ENCODE results near the gene ZKSCAN1. TPM values are rescaled to one million over a fixed set of nuclear protein-coding genes. Genes with fewer than 3 reads are reported as not detected.
"Not testable (repeated sequence)": the region's sequence is repeated elsewhere in the genome, so short reads cannot be mapped to it uniquely, and the experiment has no call there.

The ZKSCAN1 gene
- total RNA-seq, 8 experiments from 2014 or later, result 26.1 to 68.7 (median 48.3) TPM

DNA sequence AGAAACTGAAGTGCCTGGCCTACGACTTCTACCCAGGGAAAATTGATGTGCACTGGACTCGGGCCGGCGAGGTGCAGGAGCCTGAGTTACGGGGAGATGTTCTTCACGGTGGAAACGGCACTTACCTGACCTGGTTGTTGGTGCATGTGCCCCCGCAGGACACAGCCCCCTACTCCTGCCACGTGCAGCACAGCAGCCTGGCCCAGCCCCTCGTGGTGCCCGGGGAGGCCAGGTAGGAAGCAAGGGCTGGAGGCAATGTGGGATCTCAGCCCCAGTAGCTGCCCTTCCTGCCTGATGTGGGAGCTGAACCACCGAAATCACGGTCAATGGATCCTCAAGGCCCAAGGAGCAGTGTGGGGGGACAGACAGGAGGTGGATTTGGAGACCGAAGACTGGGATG is 28.1 kb upstream of the ZKSCAN1 start:
- H3K4me1 ChIP-seq (replicated peaks in 1 of 2); ATAC-seq (replicated peaks in 6 of 8); in situ Hi-C loops (cut with MboI; ENCODE audit: low pct_unique_long_range_greater_than_20kb in 2 of 9, low sequenced_read_pairs in 9 of 9, unreplicated experiment in 9 of 9); H3K4me3 ChIP-seq; H3K27ac ChIP-seq: not testable (repeated sequence)
- WGBS, 10 experiments, result 70 to 100% (median 95%) methylated on average over 1 to 5 of the region's 14 CpGs; no CpG with 5 or more reads in 7 of the 10 experiments

GRCh38 chr7:99987846-99988245 is 27.6 kb upstream of the ZKSCAN1 start:
- H3K4me3 ChIP-seq, result no peak overlapping the region
- no peak overlapping the region for H3K27ac ChIP-seq
- no peak for ATAC-seq (replicated peaks in 6 of 8)
- in situ Hi-C loops (cut with MboI; ENCODE audit: low pct_unique_long_range_greater_than_20kb in 2 of 9, low sequenced_read_pairs in 9 of 9, unreplicated experiment in 9 of 9), result no loop called here
- WGBS, 10 experiments, result 60 to 100% (median 68%) methylated on average over 1 to 3 of the region's 5 CpGs; no CpG with 5 or more reads in 3 of the 10 experiments
- peaks cover 3 to 7% of the 10 kb centered on the region in 2 donors for H3K4me1 ChIP-seq (replicated peaks in 1 of 2)

DNA sequence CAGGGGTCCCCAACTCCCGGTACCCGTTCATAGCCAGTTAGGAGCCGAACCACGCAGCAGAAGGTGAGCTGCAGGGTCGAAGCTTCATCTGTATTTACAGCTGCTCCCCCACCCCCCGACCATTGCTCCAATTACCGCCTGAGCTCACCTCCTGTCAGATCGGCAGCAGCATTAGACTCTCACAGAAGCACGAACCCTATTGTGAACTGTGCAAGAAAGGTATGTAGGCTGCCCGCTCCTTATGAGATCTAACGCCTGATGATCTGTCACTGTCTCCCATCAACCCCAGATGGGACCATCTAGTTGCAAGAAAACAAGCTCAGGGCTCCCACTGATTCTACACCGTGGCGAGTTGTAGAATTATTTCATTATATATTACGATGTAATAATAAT is 24.9 kb upstream of the ZKSCAN1 start:
- peak; percentile 9 to 66 (median 50) for ATAC-seq (replicated peaks in 6 of 8)
- in situ Hi-C loops (cut with MboI; ENCODE audit: low pct_unique_long_range_greater_than_20kb in 2 of 9, low sequenced_read_pairs in 9 of 9, unreplicated experiment in 9 of 9), result loop anchor here in 1 of 9 experiments (10.0 kb wide), 1 partner anchor 56 kb away; no protein-coding TSS in a partner anchor
- 13 to 61% (median 29%) methylated on average over 2 to 11 of the region's 14 CpGs; no CpG with 5 or more reads in 2 of the 10 experiments for WGBS, 10 experiments

DNA sequence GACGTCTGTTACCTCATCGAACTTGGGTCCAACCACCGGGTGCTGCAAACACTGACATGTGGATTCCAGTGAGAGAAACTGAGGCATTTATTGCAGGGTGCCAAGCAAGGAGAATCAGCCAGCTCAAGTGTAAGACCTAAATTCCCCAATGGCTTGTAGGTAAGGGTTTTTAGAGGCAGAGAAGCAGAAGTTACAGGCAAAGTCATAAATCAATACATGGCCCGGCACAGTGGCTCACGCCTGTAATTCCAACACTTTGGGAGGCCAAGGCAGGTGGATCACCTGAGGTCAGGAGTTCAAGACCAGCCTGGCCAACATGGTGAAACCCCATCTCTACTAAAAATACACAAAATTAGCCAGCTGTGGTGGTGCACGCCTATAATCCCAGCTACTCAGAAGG is 23.9 kb upstream of the ZKSCAN1 start:
- not testable (repeated sequence) for ATAC-seq (replicated peaks in 6 of 8); H3K4me3 ChIP-seq; H3K27ac ChIP-seq; H3K4me1 ChIP-seq (replicated peaks in 1 of 2)
- 33 to 100% (median 57%) methylated on average over 1 to 4 of the region's 6 CpGs; no CpG with 5 or more reads in 2 of the 10 experiments for WGBS, 10 experiments
- in situ Hi-C loops (cut with MboI; ENCODE audit: low pct_unique_long_range_greater_than_20kb in 2 of 9, low sequenced_read_pairs in 9 of 9, unreplicated experiment in 9 of 9), result loop anchor here in 1 of 9 experiments (10.0 kb wide), 1 partner anchor 57 kb away; no protein-coding TSS in a partner anchor

More for the DNA sequence above, 24.9 kb upstream of the ZKSCAN1 start:
- peaks cover 3 to 9% of the 10 kb centered on the region in 2 donors for H3K4me1 ChIP-seq (replicated peaks in 1 of 2)
- peak overlapping the region; percentile 19 to 32 (median 23) for H3K4me3 ChIP-seq
- peak overlapping the region in 1 of 2 donors; percentile 37 for H3K27ac ChIP-seq

GRCh38 chr7:99992330-99993038 is 22.9 kb upstream of the ZKSCAN1 start:
- in situ Hi-C loops (cut with MboI; ENCODE audit: low pct_unique_long_range_greater_than_20kb in 2 of 9, low sequenced_read_pairs in 9 of 9, unreplicated experiment in 9 of 9), result loop anchor here in 1 of 9 experiments (10.0 kb wide), 1 partner anchor 58 kb away; no protein-coding TSS in a partner anchor
- WGBS, 10 experiments, result 0 to 79% (median 49%) methylated on average over 1 to 9 of the region's 21 CpGs; no CpG with 5 or more reads in 5 of the 10 experiments
- peak in 2 of 8 experiments; percentile 25 to 37 for ATAC-seq (replicated peaks in 6 of 8)
- Histone ChIP-seq H3K4me1 (replicated peaks in 1 of 2) (peaks cover 3 to 9% of the 10 kb centered on the region in 2 donors), H3K27ac (no peak overlapping the region), H3K4me3 (no peak overlapping the region)

DNA sequence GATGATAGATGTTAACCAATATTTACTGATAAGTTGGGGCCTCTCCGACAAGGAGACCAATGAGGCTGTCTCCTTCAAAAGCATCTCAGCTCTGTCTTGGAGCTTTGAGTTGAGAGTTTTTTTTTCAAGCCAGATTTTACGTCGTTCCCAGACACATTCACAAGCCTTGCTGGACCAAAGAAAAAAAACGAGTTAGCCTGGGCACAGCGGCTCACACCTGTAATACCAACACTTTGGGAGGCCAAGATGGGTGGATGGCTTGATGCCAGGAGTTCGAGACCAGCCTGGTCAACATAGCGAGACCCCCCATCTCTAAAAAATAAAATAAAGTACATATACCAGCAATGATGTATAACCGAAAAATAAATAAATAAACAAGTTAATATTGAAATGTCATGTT is 20.6 kb upstream of the ZKSCAN1 start:
- WGBS, 10 experiments, result 25 to 92% (median 78%) methylated on average over 1 to 7 of the region's 8 CpGs; no CpG with 5 or more reads in 1 of the 10 experiments
- no peak overlapping the region for H3K4me3 ChIP-seq
- H3K4me1 ChIP-seq (replicated peaks in 1 of 2), result peaks cover 3 to 14% of the 10 kb centered on the region in 2 donors
- in situ Hi-C loops (cut with MboI; ENCODE audit: low pct_unique_long_range_greater_than_20kb in 2 of 9, low sequenced_read_pairs in 9 of 9, unreplicated experiment in 9 of 9), result loop anchor here in 1 of 9 experiments (10.0 kb wide), 1 partner anchor 60 kb away; no protein-coding TSS in a partner anchor
- ATAC-seq (replicated peaks in 6 of 8), result no peak
- H3K27ac ChIP-seq, result no peak overlapping the region

DNA sequence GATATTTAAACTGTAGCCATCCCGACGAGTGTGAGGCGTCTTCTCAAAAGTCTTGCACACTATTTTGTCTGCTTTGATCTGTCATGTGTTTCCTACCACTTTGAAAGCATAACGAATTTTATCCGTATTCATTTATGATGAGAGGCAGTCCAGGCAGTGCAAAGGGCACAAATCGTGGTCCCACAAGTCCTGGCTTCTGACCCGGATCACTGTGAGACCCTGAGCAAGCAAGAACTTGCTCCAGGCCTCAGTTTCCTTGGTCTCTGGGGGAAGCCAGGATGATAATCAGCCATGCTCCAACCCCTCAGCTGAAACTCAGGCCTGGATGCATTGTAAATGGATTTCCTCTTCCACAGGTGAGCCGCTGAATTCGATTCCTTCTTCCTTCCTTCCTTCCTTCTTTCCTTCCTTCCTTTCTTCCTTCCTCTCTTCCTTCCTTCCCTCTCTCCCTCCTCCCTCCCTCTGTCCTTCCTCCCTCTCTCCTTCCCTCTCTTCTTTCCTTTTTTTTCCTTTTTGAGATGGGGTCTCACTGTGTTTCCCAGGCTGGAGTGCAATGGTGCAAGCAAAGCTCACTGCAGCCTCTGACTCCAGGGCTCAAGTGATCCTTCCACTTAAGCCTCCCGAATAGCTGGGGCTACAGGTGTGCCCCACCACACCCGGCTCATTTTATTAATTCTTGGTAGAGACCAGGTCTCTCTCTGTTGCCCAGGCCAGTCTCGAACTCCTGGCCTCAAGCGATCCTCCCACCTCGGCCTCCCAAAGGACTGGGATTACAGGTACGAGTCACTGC is 18.4 kb upstream of the ZKSCAN1 start:
- H3K4me3 ChIP-seq, result peak overlapping the region in 2 of 5 donors; percentile 24 to 37
- H3K27ac ChIP-seq, result peak overlapping the region in 1 of 2 donors; percentile 48
- H3K4me1 ChIP-seq (replicated peaks in 1 of 2), result peaks cover 0 to 8% of the 10 kb centered on the region in 2 donors
- in situ Hi-C loops (cut with MboI; ENCODE audit: low pct_unique_long_range_greater_than_20kb in 2 of 9, low sequenced_read_pairs in 9 of 9, unreplicated experiment in 9 of 9), result loop anchor here in 1 of 9 experiments (10.0 kb wide), 1 partner anchor 62 kb away; no protein-coding TSS in a partner anchor
- 20 to 100% (median 77%) methylated on average over 2 to 10 of the region's 15 CpGs for WGBS, 10 experiments
- no peak for ATAC-seq (replicated peaks in 6 of 8)

- WGBS, 10 experiments, result 17 to 85% (median 47%) methylated on average over 4 to 12 of the region's 35 CpGs; no CpG with 5 or more reads in 4 of the 10 experiments
- peaks cover 0 to 8% of the 10 kb centered on the region in 2 donors for H3K4me1 ChIP-seq (replicated peaks in 1 of 2)
- peak overlapping the region in 4 of 5 donors; percentile 24 to 37 (median 24) for H3K4me3 ChIP-seq
- in situ Hi-C loops (cut with MboI; ENCODE audit: low pct_unique_long_range_greater_than_20kb in 2 of 9, low sequenced_read_pairs in 9 of 9, unreplicated experiment in 9 of 9), result loop anchor here in 1 of 9 experiments (10.0 kb wide), 1 partner anchor 63 kb away; no protein-coding TSS in a partner anchor
- peak overlapping the region; percentile 48 to 71 for H3K27ac ChIP-seq
- ATAC-seq (replicated peaks in 6 of 8), result peak in 7 of 8 experiments; percentile 36 to 88 (median 65)
Measured at GRCh38 chr7:99997545-99998137, 17.8 kb upstream of the ZKSCAN1 start.

DNA sequence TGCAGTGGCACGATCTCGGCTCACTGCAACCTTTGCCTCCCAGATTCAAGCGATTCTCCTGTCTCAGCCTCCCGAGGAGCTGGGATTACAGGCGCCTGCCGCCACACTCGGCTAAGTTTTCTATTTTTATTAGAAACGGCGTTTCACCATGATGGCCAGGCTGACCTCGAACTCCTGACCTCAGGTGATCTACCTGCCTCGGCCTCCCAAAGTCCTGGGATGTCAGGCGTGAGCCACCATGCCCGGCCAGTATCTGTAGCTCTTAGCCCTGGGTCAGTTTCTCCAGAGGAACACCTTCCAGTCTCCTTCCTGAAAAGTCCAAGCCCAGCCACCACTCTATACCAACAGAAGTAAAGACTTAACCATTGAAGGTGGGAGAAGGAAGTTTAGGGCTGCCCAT is 15.2 kb upstream of the ZKSCAN1 start:
- Histone ChIP-seq H3K4me3 (no peak overlapping the region), H3K27ac (no peak overlapping the region), H3K4me1 (replicated peaks in 1 of 2) (peaks cover 9 to 10% of the 10 kb centered on the region in 2 donors)
- in situ Hi-C loops (cut with MboI; ENCODE audit: low pct_unique_long_range_greater_than_20kb in 2 of 9, low sequenced_read_pairs in 9 of 9, unreplicated experiment in 9 of 9), result no loop called here
- WGBS, 10 experiments, result 61 to 94% (median 84%) methylated on average over 3 to 10 of the region's 13 CpGs; no CpG with 5 or more reads in 3 of the 10 experiments
- no peak for ATAC-seq (replicated peaks in 6 of 8)

DNA sequence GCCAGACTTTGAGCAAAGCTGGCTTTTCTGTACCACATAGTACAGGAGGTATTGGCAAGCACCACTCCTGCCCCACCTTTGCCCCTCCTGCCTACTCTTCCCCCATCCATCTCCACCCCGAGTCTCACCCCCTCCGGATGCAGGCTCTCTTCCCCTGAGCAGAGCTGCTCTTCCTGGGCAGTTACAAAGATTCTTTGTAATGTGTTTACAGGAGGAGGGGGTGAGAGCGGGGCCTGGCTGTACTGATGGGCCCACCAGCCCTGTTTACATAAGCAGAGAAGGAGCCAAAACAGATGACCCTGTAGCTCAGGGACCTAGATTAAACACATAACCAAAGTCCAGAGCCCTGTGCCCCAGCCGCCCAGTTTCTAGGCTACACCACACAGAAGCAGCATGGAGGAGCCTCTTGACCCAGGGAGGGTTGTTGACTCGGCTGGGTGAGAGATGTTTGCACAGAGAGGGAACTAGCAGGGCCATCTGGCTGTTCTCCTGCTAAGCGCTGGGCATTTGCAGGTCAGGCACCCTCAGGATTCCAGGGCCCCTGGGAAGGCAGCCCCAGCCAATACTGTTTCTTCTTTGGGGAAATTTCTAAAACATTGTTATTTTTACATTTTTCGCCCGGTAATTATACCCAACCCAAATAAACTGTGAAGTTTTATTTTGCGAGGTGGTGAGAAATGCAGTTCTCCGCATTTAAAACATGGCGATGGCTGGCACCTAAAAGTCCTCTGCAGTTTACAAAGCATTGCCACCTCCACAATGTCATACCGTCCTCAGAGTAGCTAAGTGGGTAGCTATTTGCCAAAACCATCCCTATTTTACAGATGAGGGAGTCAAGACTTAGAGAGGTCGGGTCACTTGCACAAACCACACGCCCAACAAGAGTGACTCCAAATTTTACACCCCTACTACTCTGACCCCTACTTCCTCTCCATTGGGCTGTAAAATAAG is 11.4 kb upstream of the ZKSCAN1 start:
- no peak overlapping the region for H3K4me3 ChIP-seq
- ATAC-seq (replicated peaks in 6 of 8), result peak in 5 of 8 experiments; percentile 32 to 96 (median 87)
- 49 to 90% (median 70%) methylated on average over 2 to 9 of the region's 14 CpGs; no CpG with 5 or more reads in 2 of the 10 experiments for WGBS, 10 experiments
- in situ Hi-C loops (cut with MboI; ENCODE audit: low pct_unique_long_range_greater_than_20kb in 2 of 9, low sequenced_read_pairs in 9 of 9, unreplicated experiment in 9 of 9), result no loop called here
- H3K27ac ChIP-seq, result peak overlapping the region in 1 of 2 donors; percentile 6
- peaks cover 3 to 10% of the 10 kb centered on the region in 2 donors for H3K4me1 ChIP-seq (replicated peaks in 1 of 2)

DNA sequence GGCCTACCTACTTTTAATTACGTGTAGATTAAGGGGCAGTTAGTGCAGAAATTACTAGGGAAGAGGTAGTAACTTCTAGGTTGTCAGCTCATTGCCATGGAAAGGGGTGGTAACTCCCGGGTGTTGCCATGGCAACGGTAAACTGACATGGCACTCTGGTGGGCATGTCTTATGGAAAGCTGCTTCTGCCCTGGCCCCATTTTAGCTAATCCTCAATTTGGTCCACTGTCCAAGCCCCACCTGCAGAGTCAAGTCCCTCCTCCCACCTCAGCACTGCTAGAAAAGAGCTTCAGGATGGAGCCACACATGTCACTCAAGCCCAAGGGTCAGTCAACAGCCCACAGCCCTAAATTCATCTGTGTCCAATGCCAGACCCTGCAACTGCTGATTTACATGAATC is 7.5 kb upstream of the ZKSCAN1 start:
- H3K27ac ChIP-seq, result no peak overlapping the region
- in situ Hi-C loops (cut with MboI; ENCODE audit: low pct_unique_long_range_greater_than_20kb in 2 of 9, low sequenced_read_pairs in 9 of 9, unreplicated experiment in 9 of 9), result no loop called here
- ATAC-seq (replicated peaks in 6 of 8), result no peak
- no peak overlapping the region for H3K4me3 ChIP-seq
- 7 to 86% (median 67%) methylated on average over 1 to 3 of the region's 3 CpGs; no CpG with 5 or more reads in 5 of the 10 experiments for WGBS, 10 experiments
- peaks cover 3 to 13% of the 10 kb centered on the region in 2 donors for H3K4me1 ChIP-seq (replicated peaks in 1 of 2)
